C4-2B (cell line): ENCODE measurements around the gene PLA2G7.

ENCODE experiments used
- CTCF ChIP-seq: fragments of 450-650 bp; conservative IDR thresholded peaks from 2 replicates; pipeline ENCODE4 v1.5.1; 2017; ENCODE audit warnings: mild to moderate bottlenecking
- ZFX ChIP-seq: fragments of 450-650 bp; IDR thresholded peaks from 2 replicates; pipeline ENCODE4 v1.6.1; 2017

GRCh38 chr6:46661483-46661882, 73.7 kb downstream of the PLA2G7 start:
- TF ChIP-seq CTCF (no peak), ZFX (no peak)
